HepG2 (cell line): ENCODE results near the gene MRPL30. TPM values are rescaled to one million over a fixed set of nuclear protein-coding genes. Genes with fewer than 3 reads are reported as not detected.
A peak's percentile ranks its signal among the peaks of the same experiment; 100 is the strongest.

Source experiments
- ARID2 ChIP-seq: sonication (generic); formaldehyde crosslinking; IDR thresholded peaks from 2 replicates; pipeline ENCODE4 v1.8.1; 2022; ENCODE audit warnings: mild to moderate bottlenecking, missing genetic modification reagents, borderline replicate concordance
- BRCA1 ChIP-seq: sonication (generic); formaldehyde crosslinking; IDR thresholded peaks from 2 replicates; pipeline ENCODE4 v1.4.0; 2020; ENCODE audit warnings: missing genetic modification reagents
- CREB1 ChIP-seq, 2 experiments: fragments of 450-650 bp in 1 of 2; IDR thresholded peaks; 2 replicates each; pipeline ENCODE4 v1.6.1; 2016 to 2017; ENCODE audit warnings: control low read depth in 1 of 2, mild to moderate bottlenecking in 1 of 2, missing compliant biosample characterization in 1 of 2, missing genetic modification characterization in 1 of 2
- HOXA7 ChIP-seq: sonication (generic); formaldehyde crosslinking; IDR thresholded peaks from 2 replicates; pipeline ENCODE4 v1.8.1; 2022; ENCODE audit warnings: mild to moderate bottlenecking, missing genetic modification reagents, moderate library complexity
- MED13 ChIP-seq: sonication (generic); formaldehyde crosslinking; IDR thresholded peaks from 2 replicates; pipeline ENCODE4 v1.5.0; 2020; ENCODE audit warnings: missing genetic modification reagents
- NFE2L2 ChIP-seq: fragments of 150-350 bp; IDR thresholded peaks from 2 replicates; pipeline ENCODE4 v1.6.1; 2014; ENCODE audit warnings: low read length
- SATB2 ChIP-seq: sonication (generic); formaldehyde crosslinking; IDR thresholded peaks from 2 replicates; pipeline ENCODE4 v1.5.0; 2020; ENCODE audit warnings: missing genetic modification reagents
- TBX2 ChIP-seq: sonication (generic); formaldehyde crosslinking; IDR thresholded peaks from 2 replicates; pipeline ENCODE4 v1.5.0; 2020; ENCODE audit warnings: missing genetic modification reagents, mild to moderate bottlenecking, borderline replicate concordance
- ZFY ChIP-seq: sonication (generic); formaldehyde crosslinking; IDR thresholded peaks from 2 replicates; pipeline ENCODE4 v1.4.0; 2020; ENCODE audit warnings: missing genetic modification reagents
- ZNF354B ChIP-seq: sonication (generic); formaldehyde crosslinking; IDR thresholded peaks from 2 replicates; pipeline ENCODE4 v1.8.0; 2022; ENCODE audit warnings: mild to moderate bottlenecking, missing genetic modification reagents
- ZNF446 ChIP-seq: sonication (generic); formaldehyde crosslinking; IDR thresholded peaks from 2 replicates; pipeline ENCODE4 v1.5.0; 2020; ENCODE audit warnings: mild to moderate bottlenecking, missing genetic modification reagents
- ZNF564 ChIP-seq: sonication (generic); formaldehyde crosslinking; IDR thresholded peaks from 2 replicates; pipeline ENCODE4 v1.8.1; 2023; ENCODE audit warnings: mild to moderate bottlenecking, missing genetic modification reagents
- ZNF629 ChIP-seq: sonication (generic); formaldehyde crosslinking; conservative IDR thresholded peaks from 2 replicates; pipeline ENCODE4 v1.5.0; 2020; ENCODE audit warnings: missing genetic modification reagents
- ZNF768 ChIP-seq: sonication (generic); formaldehyde crosslinking; IDR thresholded peaks from 2 replicates; pipeline ENCODE4 v1.4.0; 2020; ENCODE audit warnings: missing genetic modification reagents
- ZNF839 ChIP-seq: sonication (generic); formaldehyde crosslinking; IDR thresholded peaks from 2 replicates; pipeline ENCODE4 v1.4.0; 2020; ENCODE audit warnings: missing genetic modification reagents, mild to moderate bottlenecking, borderline replicate concordance
- polyA plus RNA-seq, 8 experiments: library from polyadenylated mRNA; depleted of rRNA in 3 of 8; stranded (reverse) in 7 of 8; unstranded in 1 of 8; fragments of >200 nt; fragmentation: Illumina TruSeq in 4 of 8; extraction: Trizol in 4 of 8; gene quantifications; 2 replicates each; pipeline versions ENCODE4 v1.2.1 to v1.2.3, GENCODE V29; 2011 to 2016; ENCODE audit warnings: low read depth in 4 of 8, missing spikeins in 1 of 8, mixed read lengths in 1 of 8; ENCODE audit not compliant: insufficient read depth in 1 of 8
- total RNA-seq, 5 experiments: library from RNA; depleted of rRNA; stranded (reverse); fragments of >200 nt; fragmentation: Illumina TruSeq; extraction: Trizol; gene quantifications; 2 replicates each; pipeline ENCODE4 v1.2.3, GENCODE V29; 2016; ENCODE audit warnings: low read depth in 1 of 5
- TF ChIP-seq, protein P1 (sequence below): sonication (generic); formaldehyde crosslinking; IDR thresholded peaks from 2 replicates; pipeline ENCODE4 v1.4.0; 2020; ENCODE audit warnings: mild to moderate bottlenecking, missing genetic modification reagents
- TF ChIP-seq, protein P2 (sequence below), 2 experiments: sonication (generic) in 1 of 2; formaldehyde crosslinking in 1 of 2; IDR thresholded peaks; 2 replicates each; pipeline versions ENCODE4 v1.6.1 to v1.9.0; 2014 to 2022; ENCODE audit warnings: antibody characterized with exemption in 1 of 2, borderline replicate concordance in 1 of 2, inconsistent platforms in 1 of 2, low read depth in 1 of 2, missing genetic modification reagents in 1 of 2

MRPL30 gene
- total and polyA plus RNA-seq, 2 of the 13 experiments (the other 11 are each of a cell fraction or from before 2014, with no cell fraction given) = 30.2 to 75.3 TPM

DNA sequence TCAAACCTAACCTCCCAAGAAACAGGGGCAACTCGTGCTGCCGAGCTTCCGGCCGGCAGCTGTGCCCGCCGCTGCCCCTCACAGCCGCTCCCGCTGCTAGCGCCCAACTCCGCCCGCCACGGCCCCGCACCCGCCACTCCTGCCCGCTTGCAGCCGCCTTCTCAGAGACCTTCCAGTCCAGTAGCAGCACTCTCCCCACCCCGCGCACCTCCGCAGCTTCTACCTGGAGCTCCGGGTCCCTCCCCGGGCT lies 40.2 kb upstream of the MRPL30 start (continued):
- TF ChIP-seq, protein P1, sequence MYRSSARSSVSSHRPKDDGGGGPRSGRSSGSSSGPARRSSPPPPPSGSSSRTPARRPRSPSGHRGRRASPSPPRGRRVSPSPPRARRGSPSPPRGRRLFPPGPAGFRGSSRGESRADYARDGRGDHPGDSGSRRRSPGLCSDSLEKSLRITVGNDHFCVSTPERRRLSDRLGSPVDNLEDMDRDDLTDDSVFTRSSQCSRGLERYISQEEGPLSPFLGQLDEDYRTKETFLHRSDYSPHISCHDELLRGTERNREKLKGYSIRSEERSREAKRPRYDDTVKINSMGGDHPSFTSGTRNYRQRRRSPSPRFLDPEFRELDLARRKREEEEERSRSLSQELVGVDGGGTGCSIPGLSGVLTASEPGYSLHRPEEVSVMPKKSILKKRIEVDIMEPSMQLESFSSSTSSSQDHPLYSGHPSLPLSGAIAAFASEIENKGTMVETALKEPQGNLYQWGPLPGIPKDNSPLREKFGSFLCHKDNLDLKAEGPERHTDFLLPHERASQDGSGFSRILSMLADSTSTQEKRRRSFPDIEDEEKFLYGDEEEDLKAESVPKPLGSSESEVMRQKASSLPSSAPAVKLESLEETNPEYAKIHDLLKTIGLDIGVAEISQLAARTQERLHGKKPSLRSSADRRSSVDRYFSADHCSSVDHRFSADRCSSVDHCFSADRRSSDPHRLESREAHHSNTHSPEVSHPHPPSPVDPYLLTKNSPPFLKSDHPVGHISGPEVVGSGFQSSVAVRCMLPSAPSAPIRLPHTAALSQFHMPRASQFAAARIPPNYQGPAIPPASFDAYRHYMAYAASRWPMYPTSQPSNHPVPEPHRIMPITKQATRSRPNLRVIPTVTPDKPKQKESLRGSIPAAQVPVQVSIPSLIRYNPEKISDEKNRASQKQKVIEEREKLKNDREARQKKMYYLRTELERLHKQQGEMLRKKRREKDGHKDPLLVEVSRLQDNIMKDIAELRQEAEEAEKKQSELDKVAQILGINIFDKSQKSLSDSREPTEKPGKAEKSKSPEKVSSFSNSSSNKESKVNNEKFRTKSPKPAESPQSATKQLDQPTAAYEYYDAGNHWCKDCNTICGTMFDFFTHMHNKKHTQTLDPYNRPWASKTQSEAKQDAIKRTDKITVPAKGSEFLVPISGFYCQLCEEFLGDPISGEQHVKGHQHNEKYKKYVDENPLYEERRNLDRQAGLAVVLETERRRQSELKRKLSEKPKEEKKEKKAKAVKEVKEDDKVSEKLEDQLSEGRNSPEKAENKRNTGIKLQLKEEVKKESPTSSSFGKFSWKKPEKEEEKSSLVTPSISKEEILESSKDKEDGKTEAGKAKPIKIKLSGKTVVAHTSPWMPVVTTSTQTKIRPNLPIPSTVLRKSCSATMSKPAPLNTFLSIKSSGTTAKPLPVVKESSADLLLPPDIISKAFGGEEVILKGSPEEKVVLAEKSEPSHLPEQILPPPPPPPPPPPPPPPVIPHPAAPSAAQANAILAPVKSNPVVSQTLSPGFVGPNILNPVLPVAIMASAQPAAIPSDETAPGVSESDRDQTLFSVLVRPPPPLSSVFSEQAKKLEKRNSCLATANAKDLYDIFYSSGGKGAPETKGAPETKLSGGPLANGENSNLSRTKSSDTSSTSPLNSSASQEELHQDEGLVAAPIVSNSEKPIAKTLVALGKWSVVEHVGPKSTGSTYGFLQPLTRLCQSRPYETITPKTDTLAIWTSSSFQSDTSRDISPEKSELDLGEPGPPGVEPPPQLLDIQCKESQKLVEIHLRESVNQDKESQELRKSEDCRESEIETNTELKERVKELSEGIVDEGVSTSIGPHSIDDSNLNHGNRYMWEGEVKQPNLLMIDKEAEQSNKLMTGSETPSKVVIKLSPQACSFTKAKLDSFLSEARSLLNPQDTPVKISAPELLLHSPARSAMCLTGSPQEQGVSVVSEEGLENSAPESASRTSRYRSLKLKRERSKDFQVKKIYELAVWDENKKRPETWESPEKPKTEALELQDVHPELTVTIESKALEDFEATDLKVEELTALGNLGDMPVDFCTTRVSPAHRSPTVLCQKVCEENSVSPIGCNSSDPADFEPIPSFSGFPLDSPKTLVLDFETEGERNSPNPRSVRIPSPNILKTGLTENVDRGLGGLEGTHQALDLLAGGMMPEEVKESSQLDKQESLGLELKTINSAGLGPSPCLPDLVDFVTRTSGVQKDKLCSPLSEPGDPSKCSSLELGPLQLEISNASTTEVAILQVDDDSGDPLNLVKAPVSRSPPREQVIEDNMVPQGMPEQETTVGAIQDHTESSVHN (CRISPR knock-in tag) = peak; percentile 91
- TF ChIP-seq, protein P2, sequence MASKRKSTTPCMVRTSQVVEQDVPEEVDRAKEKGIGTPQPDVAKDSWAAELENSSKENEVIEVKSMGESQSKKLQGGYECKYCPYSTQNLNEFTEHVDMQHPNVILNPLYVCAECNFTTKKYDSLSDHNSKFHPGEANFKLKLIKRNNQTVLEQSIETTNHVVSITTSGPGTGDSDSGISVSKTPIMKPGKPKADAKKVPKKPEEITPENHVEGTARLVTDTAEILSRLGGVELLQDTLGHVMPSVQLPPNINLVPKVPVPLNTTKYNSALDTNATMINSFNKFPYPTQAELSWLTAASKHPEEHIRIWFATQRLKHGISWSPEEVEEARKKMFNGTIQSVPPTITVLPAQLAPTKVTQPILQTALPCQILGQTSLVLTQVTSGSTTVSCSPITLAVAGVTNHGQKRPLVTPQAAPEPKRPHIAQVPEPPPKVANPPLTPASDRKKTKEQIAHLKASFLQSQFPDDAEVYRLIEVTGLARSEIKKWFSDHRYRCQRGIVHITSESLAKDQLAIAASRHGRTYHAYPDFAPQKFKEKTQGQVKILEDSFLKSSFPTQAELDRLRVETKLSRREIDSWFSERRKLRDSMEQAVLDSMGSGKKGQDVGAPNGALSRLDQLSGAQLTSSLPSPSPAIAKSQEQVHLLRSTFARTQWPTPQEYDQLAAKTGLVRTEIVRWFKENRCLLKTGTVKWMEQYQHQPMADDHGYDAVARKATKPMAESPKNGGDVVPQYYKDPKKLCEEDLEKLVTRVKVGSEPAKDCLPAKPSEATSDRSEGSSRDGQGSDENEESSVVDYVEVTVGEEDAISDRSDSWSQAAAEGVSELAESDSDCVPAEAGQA (IDR thresholded peaks at IDR 0.05; ENCODE audit: low read depth) = no peak; the same call in 1 of the 2 replicates
- TF ChIP-seq, protein P2 (CRISPR knock-in tag; IDR thresholded peaks at IDR 0.05; ENCODE audit: borderline replicate concordance) = no peak
- TF ChIP-seq MED13 (CRISPR knock-in tag) (0 out of 2 replicates have a peak, but pooled peaks have one; percentile 32), TBX2 (CRISPR knock-in tag) (peak; percentile 69), ZNF839 (CRISPR knock-in tag) (no peak), ZNF354B (CRISPR knock-in tag) (0 out of 2 replicates have a peak, but pooled peaks have one; percentile 46), ZFY (CRISPR knock-in tag) (peak; percentile 74), CREB1 (IDR thresholded peaks at IDR 0.05) (no peak), CREB1 (CRISPR knock-in tag; IDR thresholded peaks at IDR 0.05) (no peak), ZNF564 (peak; percentile 84), NFE2L2 (no peak), ZNF629 (CRISPR knock-in tag) (peak; percentile 40), ZNF768 (CRISPR knock-in tag) (0 out of 2 replicates have a peak, but pooled peaks have one; percentile 14), SATB2 (CRISPR knock-in tag) (0 out of 2 replicates have a peak, but pooled peaks have one; percentile 52), ARID2 (CRISPR knock-in tag) (peak; percentile 60; the same call in 1 of the 2 replicates), HOXA7 (CRISPR knock-in tag) (no peak), ZNF446 (CRISPR knock-in tag) (peak; percentile 74), BRCA1 (CRISPR knock-in tag) (0 out of 2 replicates have a peak, but pooled peaks have one; percentile 19)
